NCI-H1105 (cell line): Measurements from ENCODE around the gene TFEB.

ENCODE experiments used
- DNase-seq: peaks from one replicate; lab custom pipeline; 2025; lab: John Stamatoyannopoulos, UW

TFEB gene

DNA sequence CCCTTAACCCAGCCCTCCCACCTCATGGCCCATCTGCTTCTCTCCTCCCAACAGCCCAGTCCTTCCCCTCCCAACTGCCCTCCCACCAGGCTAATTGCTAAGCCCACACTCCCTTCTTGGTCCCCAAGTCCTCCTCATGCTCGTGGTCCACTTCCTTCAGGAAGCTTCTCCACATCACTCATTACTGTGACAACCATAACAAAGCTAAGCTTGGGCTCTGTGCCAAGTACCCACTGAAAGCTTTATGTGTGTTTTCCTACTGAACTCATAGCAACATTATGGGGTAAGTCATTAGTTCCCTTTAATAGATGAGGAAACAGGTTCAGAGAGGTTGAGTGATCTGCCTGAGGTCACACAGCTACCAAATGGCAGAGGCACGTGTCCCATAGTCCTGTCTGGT, 28.1 kb upstream of the TFEB start:
- DNase-seq: no peak

DNA sequence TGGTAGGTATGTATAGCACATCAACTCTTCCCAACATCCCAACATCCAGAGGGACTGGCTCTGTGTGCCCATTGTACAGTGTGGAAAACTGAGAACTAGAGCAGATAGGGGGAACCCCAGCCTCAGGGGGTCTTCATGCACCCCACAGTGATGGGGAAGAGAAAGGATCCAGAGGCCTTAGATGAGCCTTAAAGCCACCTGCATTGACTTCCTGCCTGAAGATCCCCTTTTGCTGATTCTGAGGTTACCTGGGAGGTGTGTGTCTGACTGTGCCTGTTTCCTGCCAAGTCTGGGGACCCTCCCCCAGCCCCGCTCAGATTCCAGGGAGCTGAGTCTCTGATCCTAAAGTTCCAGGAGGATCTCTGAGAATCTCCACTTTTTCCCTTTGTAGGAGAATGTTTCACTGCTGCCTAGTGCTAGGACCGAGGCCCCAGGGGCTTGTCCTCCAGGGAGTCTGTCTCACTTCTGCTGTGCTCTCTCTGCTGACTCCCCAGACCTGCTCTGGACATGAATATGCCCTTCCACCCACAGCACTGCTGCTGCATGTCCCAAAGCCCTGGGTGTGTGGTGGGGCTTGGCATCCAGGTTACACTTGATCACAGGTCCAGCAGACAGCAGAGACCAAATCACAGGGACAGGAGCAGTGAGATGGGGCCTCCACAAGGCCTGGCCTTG, 24.6 kb upstream of the TFEB start:
- no peak for DNase-seq

DNA sequence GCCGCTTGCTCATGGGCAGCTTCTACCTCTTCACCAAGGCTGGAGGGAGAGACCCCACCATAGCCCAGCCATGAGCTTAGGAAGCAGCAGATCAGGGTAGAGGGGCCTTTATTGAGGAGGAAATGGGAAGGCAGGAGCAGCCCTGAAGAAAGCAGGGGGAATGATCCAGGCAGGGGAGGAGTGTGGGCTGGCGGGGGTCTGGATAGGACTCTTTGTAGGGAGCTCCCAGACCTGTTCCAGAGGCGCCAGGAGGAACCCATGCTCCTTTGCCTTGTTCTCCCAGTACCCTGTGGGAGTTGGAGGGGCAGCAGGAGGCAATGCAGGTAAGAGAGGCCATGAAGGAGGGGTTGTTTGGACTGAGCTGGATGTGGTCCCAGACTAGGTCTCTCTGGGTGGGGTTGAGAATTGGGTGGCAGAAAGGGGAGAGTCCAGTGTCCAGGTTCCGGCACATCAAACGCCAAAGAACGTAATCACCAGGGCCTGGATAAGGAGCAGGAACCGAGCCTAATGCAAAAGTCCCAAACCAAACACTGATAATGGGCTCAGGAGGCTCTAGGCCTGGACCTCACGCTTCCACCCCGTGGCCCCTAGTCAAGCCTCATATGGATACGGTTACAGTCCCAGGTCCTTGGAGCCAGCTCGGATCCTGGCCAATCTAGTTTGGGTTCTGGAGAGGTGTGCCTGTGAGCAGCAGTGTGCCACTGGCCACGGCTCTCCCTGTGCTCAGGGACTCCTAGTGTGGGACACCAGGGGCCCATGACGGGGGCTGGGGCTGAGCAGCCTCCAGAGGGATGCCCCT, 23.9 kb upstream of the TFEB start:
- no peak for DNase-seq

DNA sequence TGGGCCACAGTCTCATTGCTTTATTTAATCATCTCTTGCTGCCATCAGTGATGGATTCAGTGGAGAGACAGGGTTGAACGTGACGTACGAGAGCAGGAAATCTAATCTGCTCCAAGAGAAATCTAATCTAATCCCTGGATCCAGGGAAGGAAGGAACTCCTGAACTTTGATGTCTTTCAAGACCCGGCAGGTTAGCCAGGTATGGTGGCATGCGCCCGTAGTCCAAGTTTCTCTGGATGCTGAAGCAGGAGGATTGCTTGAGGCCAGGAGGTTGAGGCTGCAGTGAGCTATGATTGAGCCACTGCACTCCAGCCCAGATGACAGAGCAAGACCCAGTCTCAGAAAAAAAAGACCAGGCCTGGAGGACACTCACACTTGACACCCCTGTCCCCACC, 23.2 kb upstream of the TFEB start:
- no peak for DNase-seq

DNA sequence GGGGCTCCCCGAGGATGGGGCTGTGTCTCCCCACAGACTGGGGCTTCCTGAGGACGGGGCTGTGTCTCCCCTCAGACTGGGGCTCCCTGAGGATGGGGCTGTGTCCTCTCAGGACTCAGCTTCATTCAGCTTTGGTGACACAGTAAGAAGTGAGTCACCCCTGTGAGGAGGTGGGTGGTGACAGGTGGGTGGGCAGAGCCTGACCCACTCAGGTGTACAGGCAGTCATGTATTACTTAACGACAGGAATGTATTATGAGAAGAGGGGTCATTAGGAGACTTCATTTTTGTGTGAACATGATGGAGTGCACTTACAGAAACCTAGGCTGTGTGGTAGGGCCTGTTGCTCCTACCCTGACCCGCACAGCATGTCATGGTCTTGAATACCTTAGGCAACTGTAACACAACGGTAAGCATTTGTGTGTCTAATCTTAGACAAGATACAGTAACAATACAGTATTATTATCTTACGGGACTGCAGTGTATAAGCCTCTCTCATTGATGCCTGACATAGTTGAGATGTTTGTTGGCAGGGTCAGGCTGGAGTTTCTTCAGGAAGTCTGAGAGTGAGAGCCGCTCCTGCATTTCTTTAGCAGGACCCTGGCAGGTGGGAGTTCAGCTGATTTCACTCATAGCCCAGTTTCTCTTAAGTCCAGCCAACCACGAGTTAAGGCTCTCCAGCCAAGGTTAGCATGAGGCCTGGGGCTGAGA, 22.7 kb upstream of the TFEB start:
- no peak for DNase-seq

DNA sequence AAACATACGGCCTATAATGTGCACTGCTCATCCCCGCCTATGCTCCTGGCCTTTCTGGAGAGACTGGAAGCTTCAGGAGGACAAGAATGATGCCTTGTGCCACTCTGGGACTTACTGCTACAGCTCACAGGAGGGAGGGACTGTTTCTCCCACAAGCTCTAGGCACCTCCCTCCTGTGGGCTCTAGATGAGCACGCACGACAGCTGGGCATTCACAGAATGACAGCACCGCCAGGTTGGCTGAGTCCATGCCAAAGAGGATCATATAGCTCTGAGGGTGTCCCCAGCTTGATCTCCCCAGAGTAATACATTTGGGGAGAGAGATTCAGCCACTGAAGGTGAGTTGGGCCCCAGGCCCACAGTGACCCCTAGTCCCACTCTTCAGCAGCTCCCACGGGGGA, 21.9 kb upstream of the TFEB start:
- DNase-seq: no peak

DNA sequence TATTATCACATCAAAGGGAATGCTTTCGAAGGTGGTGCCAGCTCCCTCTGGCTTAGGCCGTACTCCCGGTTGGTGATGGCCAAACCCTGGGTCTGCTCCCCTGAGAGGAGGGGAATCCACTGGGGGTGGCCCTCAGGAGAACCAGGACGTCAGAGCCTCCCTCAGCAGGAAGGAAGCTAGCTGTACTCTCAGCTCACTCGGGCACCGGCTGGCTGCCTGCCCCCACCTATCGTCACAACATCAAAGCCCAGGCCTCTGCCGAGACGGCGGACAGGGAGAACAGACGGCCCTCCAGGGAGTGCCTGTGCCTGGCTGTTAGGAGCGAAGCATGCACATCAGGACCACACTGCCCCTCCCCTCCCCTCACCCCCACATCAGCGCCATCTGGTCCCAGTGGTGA, 20.9 kb upstream of the TFEB start:
- DNase-seq: no peak

DNA sequence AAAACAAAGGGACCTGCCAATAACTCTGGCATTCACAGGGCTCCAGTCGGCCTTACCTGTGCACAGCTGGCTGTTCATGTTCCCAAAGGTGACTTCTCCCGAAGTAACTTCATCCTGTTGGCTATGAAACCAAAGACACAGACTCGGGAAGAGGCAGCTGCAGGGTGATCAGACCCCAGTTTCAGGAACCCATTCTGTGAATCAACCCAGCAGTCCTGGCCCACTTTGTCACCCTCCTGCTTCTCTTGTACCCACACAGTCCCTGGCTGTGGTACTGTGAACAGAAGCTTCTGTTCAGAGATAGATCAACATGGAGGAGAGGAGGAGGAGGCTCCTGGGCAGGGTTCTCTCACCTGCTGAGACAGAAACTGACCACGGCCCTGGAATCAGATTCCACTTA, 20.5 kb upstream of the TFEB start:
- DNase-seq: no peak

DNA sequence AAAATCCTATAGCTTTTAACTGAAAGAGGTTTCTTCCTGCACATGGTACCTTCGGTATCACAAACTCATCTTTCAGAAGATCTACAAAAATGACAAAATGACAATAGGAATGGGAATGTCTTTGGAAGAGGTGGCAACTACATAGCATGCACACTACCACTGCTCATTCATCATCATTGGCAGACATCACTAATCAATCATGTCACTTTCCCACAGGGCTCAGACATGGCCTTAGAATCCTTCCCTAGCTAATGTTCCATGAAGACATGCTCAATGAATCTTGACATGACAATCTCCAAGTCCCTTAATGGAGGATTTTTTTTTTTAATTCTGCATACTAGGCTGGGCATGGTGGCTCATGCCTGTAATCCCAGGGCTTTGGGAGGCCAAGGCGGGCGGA, 15.0 kb upstream of the TFEB start:
- no peak for DNase-seq

DNA sequence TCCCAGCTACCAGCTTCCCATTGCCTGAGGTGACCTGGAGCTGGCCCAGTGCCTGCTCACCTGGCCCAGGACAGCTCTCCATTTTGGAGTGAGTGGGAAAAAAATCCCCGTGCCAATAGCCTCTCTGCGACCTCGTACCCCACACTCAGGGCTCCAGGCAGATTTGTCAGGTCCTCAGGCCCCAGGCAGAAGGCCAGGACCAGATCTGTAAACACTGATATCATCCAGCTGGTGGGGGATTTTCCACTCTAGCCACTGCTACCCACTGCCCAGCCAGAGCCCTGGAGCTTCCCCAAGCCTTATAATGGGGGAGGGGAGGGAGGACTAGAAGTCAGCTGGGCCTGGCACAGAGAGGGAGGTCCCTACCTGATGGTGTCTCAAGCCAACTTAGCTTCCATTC, 13.1 kb upstream of the TFEB start:
- DNase-seq: no peak

DNA sequence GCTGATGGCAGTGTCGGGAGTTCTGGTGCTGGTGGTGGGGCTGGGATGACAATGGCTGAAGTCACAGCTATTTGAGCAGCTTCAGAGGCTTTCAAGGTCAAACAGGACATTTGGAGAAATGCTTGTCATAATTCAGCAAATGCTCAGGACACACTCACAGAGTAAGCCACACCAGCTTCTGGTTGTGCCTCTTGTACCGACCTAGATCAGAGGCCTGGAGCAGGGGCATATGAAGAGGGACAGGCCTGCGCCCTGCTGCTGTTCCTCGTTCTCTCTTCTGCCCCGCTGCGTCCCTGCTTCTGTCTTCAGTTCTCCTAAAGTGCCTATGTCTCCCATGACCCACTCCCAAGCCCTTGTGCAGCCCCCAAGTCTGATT, 12.7 kb upstream of the TFEB start:
- DNase-seq: no peak

DNA sequence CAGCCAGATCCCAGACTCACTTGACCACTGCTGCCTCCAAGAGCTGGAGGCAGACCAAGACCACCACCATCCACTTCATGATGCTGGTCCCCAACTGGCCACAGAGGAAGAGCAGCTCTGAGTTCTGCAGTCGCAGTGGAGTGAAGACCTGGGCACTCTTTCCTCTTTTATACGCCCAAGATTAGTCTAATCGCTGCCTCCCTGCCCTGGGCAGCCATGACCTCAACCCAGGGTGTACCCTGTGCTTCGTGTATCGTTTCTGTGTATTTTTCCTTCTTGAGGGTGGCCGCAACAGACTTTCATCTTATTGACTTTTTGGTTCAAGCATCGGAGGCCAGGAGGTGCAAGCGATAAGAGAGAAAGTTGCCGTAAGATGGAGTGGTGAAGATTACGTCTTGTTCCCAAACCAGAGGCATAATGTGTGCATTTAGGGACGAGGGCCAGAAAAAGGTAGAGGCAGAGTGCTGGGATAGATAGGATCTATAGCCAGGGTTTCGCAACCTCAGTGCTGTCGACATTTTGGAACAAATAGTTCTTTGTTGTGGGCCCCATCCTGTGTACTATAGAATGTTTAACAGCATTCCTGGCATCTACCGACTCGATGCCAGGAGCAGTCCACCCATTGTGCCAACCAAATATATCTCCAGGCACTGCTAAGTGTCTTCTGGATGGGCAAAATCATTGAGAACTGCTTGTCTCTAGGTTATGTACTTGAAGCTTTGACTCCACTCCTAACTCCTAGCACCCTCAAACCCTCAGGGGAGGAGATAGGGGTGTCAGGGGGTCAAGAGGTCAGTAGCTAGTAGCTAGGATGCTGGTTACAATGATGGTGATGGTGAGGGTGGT, 12.1 kb upstream of the TFEB start, which contains the start of gene PGC:
PGC (minus strand) TSS at position 142 of the 846 bp plus-strand sequence; CDS start at position 79, 63 bp downstream.
- no peak for DNase-seq

DNA sequence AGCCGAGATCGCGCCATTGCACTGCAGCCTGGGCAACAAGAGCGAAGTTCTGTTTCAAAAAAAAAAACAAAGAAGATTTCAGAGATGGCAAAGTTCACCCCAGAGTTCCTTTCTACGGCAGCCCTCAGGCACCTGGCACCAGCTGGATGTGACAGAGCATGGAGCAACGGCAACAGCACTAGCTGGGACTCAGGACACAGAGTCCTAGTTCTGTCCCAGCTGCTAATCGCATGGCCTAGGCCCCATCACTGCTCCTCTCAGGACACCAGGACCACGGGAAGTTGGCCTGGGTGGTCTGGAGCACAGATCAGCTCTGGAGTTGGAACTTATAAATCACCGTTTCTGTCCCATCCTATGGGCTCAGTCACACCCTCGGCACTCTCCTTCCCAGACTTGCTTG, 10.7 kb upstream of the TFEB start:
- DNase-seq: no peak

DNA sequence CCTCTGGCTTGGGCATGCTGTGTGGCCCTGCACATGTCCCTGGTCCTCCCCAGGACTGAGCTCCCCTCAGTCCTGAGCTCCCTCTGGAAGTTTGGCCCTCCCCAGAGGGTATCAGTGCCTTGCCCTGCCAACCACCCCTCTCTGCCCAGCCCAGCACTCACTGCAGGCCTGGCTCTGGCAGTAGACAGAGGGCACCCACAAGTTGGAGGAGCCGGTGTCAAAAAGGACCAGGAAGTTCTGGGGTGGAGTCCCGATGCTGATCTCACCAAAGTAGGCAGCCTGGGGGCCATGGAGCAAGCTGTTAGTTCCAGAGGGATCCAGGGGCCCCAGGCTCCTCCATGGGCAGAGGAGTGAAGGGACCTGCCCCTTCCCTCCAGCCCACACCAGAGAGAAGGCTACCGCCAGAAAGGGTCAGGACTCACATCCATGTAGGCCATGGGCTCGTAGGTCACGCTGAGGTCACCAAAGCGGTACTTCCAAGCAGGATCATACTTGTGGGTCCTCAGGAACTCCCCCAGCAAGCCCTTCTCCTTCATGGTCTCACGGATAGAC, 8.9 kb upstream of the TFEB start:
- DNase-seq: no peak

DNA sequence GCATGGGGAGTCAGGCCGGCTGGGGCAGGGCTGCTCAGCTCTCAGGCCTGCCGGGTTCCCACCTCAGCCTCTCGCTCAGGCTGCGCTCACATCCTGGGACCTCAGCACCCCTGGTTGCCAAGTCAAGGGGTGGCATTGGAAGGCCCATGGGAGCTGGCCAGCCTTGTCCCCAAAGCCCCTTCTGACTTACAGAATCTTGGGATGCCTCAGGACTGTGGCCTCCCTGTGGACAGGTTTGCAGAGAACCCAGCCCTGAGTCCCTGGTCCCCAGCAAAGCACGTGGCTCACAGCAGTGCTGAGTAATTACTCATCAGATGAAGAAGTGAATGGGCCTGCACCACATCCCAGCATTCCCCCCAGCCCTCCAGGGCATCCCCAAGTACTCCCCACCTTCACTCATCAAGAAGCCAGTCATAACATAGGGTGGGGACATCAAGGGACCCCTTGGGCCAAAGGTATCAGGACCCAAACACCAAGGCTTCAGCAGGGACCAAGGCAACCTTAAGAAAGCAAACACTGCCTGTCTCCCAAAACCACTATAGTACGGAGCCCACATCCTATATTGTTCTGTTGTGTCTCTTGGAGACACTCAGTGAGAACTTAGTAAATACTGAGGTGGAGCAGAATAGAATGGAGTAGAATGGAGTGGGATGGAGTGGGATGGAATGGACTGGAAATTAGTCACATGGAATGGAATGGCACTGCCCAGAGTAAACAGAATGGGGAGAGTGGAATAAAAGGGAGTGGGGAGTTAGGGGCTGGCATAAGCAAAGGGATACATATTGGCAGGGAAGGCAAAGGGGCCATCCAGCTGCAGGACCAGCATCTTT, 8.2 kb upstream of the TFEB start:
- no peak for DNase-seq

DNA sequence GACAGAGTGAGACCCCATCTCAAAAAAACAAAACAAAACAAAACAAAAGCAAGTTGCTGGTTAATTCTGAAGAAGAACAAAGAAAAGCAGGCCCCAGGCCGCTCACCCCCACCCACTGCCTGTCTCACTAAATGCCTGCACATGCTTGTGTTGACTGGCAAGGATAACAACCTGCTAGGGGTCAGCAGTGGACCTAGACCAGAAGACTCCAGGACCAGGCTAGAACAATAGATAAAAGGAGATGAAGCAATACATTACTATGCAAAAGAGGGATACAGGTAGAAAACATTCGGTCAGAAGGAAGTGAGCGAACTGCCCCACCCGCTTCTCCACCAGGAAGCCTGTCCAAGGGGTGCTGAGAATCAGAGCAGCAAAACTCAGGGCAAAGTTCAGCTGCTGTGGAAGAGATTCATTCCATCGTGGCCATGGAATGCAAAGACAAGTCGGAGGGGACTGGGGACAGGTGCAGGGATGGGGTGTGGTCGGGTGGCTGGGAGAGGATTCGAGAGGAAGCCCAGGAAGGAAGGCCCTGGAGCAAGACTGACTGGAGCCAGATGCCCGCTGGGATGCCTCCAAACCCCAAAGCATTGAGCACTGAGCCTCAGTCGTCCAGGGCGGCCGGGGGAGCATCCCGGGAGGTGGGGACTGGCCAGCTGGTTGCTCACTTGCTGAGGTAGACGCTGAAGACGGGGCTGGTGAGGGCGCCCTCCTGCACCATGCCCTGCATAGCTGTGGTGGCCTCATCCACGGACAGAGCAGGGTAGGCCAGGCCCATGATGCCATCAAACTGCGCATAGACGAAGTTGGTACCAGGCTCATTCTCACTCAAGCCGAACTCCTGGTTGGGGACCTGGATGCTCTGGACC, 6.5 kb upstream of the TFEB start:
- no peak for DNase-seq

DNA sequence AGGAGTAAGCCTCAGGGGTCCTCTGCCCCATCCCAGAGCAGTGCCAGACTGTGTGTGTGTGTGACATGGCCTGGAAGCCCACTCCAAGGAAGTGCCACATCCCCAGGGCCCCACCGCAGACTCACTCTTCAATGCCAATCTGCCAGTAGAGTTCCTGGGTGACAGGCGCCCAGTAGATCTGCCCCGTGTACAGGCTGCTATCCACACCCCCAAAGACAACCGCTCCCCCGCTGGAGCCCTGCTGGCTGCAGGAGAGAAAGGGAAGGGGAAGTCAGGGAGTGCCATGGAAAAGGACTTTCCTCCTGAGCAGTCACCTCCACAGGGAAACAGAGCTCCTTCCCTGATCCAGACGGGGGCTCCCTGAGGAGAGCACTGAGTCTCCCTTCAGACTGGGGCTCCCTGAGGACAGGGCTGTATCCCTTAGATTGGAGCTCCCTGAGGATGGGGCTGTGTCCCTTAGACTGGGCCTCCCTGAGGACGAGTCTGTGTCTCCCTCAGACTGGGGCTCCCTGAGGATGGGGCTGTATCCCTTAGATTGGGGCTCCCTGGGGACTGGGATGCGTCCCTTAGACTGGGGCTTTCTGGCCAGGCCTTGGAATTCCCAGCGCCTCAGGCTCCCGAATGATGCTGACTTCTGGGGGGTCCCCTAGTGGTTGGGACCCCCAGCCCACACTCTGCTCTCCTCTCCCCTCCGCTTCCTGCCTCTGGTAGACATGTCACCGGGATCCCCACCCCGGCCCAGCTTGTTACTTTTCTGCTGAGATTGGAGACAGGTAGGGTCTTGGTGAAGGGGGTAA, 5.2 kb upstream of the TFEB start:
- no peak for DNase-seq

DNA sequence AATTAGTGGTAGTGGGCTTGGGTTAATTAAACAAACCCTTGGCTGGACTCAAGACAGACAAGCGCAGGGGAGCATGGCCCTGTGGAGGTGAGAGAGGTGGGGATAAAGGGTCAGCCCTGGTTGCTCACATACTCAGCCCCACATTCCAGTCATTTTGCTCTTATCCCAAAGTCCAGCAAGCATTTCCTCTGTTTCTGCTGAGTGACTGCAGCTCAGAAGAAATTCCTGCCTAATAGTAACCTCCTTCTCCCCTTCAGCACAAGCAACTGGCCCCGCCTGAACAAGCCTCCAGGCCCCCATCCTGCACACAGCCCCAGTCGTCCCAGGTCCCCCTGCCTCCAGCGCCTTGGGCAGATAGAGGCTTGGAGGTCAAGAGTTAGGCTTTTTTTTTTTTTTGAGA, 3.6 kb upstream of the TFEB start:
- DNase-seq: no peak

DNA sequence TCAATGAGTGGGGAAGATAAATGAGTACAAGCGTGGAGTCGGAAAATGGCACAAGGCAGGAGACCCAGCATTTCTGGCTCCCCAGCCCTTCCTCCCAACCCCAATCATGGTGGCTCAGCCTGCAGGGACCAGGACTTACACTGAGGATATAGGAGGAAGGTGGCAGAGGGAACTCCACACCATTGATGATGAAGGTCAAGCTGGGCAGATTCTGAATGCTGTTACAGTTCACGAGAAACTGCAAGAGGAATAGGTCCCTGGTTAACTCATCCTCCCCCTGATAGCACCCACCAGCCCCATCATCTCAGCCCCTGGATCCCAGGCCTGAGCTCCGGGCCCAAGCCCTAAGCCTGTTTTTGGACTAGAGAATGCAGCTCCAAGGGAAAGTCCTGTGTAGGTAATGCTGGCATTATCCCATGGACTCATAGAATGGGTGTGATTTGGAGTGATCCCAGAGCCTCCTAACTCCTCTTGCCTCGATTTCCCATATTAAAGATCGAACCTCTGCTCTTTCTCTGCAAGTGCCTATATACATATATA, 2.3 kb upstream of the TFEB start:
- no peak for DNase-seq
